HepG2 (cell line): Measurements from ENCODE around the gene PANK4. TPM values are rescaled to one million over a fixed set of nuclear protein-coding genes. Genes with fewer than 3 reads are reported as not detected.

ENCODE experiments used
- ATAC-seq: fragments of 200-7000 bp; cut with Tn5 transposase; 3 replicates; pipeline ENCODE4 v1.9.1; 2020; ENCODE audit warnings: mild to moderate bottlenecking, moderate library complexity
- BruUV-seq: library from RNA; stranded (reverse); fragments of 400-500 nt; replicated peaks from 2 replicates; lab custom pipeline; 2021; lab: Mats Ljungman, UMichigan
- CTCF ChIA-PET: fragments of 300-600 bp; formaldehyde crosslinking; extraction: SDS; loops from one replicate; lab custom pipeline; 2021; ENCODE audit warnings: low total read pairs, inconsistent platforms, low intra/inter-chr PET ratio; lab: Yijun Ruan, JAX
- POLR2A ChIA-PET: fragments of 350-600 bp; sonication (Branson Sonifier 250); formaldehyde crosslinking; loops from one replicate; lab custom pipeline; 2020; ENCODE audit warnings: antibody characterized with exemption, inconsistent platforms; lab: Yijun Ruan, JAX
- DNase-seq: peaks from one replicate; pipeline ENCODE4 v3.0.0-alpha.2; 2015; ENCODE audit warnings: low spot score
- FAIRE-seq: peaks from 3 replicates; lab custom pipeline; 2011; peaks lifted over from hg19 to GRCh38; lab: Jason Lieb, UNC
- H2AFZ ChIP-seq: one replicate; pipeline ENCODE4 v1.6.1; 2011; ENCODE audit warnings: low read length, inconsistent platforms
- H3K27ac ChIP-seq: fragments of 300-600 bp; 3 replicates; pipeline ENCODE4 v1.8.0; 2011; ENCODE audit warnings: mixed run types, mild to moderate bottlenecking, mixed read lengths, low read length, inconsistent platforms; ENCODE audit not compliant: insufficient read depth; ENCODE audit errors: extremely low read length
- H3K27me3 ChIP-seq, 2 experiments: fragments of 200-600 bp in 1 of 2; 2 replicates in 1 of 2; 3 replicates in 1 of 2; pipeline versions ENCODE4 v1.6.0 to v1.8.0; 2011; ENCODE audit warnings: low read length in 2 of 2, mild to moderate bottlenecking in 2 of 2, moderate library complexity in 2 of 2, inconsistent platforms in 1 of 2; ENCODE audit not compliant: insufficient read depth in 2 of 2, control insufficient read depth in 1 of 2
- H3K36me3 ChIP-seq, 2 experiments: fragments of 200-600 bp in 1 of 2; replicated peaks in 1 of 2; 2 replicates in 1 of 2; 3 replicates in 1 of 2; pipeline versions ENCODE4 v1.5.1 to v1.8.0; 2011; ENCODE audit warnings: low read length in 2 of 2, inconsistent platforms in 1 of 2; ENCODE audit not compliant: insufficient read depth in 2 of 2, control insufficient read depth in 1 of 2
- H3K4me1 ChIP-seq: 2 replicates; pipeline ENCODE4 v1.5.1; 2012; ENCODE audit warnings: low read length, inconsistent platforms; ENCODE audit not compliant: insufficient read depth
- H3K4me2 ChIP-seq: 2 replicates; pipeline ENCODE4 v1.6.0; 2011; ENCODE audit warnings: low read depth, low read length, inconsistent platforms
- H3K4me3 ChIP-seq, 3 experiments: fragments of 200-600 bp in 1 of 3; sonication (generic), shearing (Covaris generic) in 1 of 3; replicated peaks in 1 of 3; 2 replicates each; pipeline ENCODE4 v1.5.1; 2011 to 2016; ENCODE audit warnings: low read length in 3 of 3, inconsistent platforms in 2 of 3, low read depth in 2 of 3, mild to moderate bottlenecking in 2 of 3, control low read depth in 1 of 3, mixed read lengths in 1 of 3; ENCODE audit not compliant: insufficient read depth in 1 of 3
- H3K79me2 ChIP-seq: one replicate; pipeline ENCODE4 v1.6.1; 2011; ENCODE audit warnings: low read length, inconsistent platforms; ENCODE audit not compliant: insufficient read depth
- H3K9ac ChIP-seq: 2 replicates; pipeline ENCODE4 v1.6.0; 2011; ENCODE audit warnings: mild to moderate bottlenecking, low read depth, low read length, inconsistent platforms; ENCODE audit not compliant: insufficient read depth
- H3K9me3 ChIP-seq: 2 replicates; pipeline ENCODE4 v1.5.1; 2012; ENCODE audit warnings: mild to moderate bottlenecking, low read length
- H4K20me1 ChIP-seq: 2 replicates; pipeline ENCODE4 v1.6.0; 2011; ENCODE audit warnings: inconsistent platforms, mild to moderate bottlenecking, low read length, moderate library complexity; ENCODE audit not compliant: insufficient read depth
- CREB1 ChIP-seq, 2 experiments: fragments of 450-650 bp in 1 of 2; IDR thresholded peaks; 2 replicates each; pipeline ENCODE4 v1.6.1; 2016 to 2017; ENCODE audit warnings: control low read depth in 1 of 2, mild to moderate bottlenecking in 1 of 2, missing compliant biosample characterization in 1 of 2, missing genetic modification characterization in 1 of 2
- PHF20 ChIP-seq: sonication (generic); formaldehyde crosslinking; IDR thresholded peaks from 2 replicates; pipeline ENCODE4 v1.5.0; 2020; ENCODE audit warnings: mild to moderate bottlenecking, missing genetic modification reagents
- RAD51 ChIP-seq: fragments of 450-650 bp; IDR thresholded peaks from 2 replicates; pipeline ENCODE4 v1.6.1; 2016; ENCODE audit warnings: borderline replicate concordance
- SMAD1 ChIP-seq: sonication (generic); formaldehyde crosslinking; IDR thresholded peaks from 2 replicates; pipeline ENCODE4 v1.4.0; 2020; ENCODE audit warnings: missing genetic modification reagents, low read depth, mild to moderate bottlenecking, borderline replicate concordance
- ZNF382 ChIP-seq: sonication (generic); formaldehyde crosslinking; IDR thresholded peaks from 2 replicates; pipeline ENCODE4 v1.5.0; 2020; ENCODE audit warnings: missing genetic modification reagents, mild to moderate bottlenecking, borderline replicate concordance
- ZNF577 ChIP-seq: sonication (generic); formaldehyde crosslinking; IDR thresholded peaks from 2 replicates; pipeline ENCODE4 v1.4.0; 2020; ENCODE audit warnings: mild to moderate bottlenecking, low read depth, missing genetic modification reagents, borderline replicate concordance
- ZNF7 ChIP-seq: IDR thresholded peaks from 2 replicates; pipeline ENCODE4 v1.6.1; 2016; ENCODE audit warnings: missing biosample characterization, missing genetic modification reagents
- ZNF766 ChIP-seq: sonication (generic); formaldehyde crosslinking; IDR thresholded peaks from 2 replicates; pipeline ENCODE4 v1.5.0; 2020; ENCODE audit warnings: missing genetic modification reagents, borderline replicate concordance
- WGBS: methylation state at CpG from one replicate; pipeline ENCODE4 v1.1.6; 2017; ENCODE audit warnings: low lambda C conversion rate; 5-methylcytosine and 5-hydroxymethylcytosine counted together
- in situ Hi-C: cut with HindIII; loops from 2 replicates; pipeline ENCODE4 v1.10.0; 2017; ENCODE audit warnings: low pct_unique_long_range_greater_than_20kb; ENCODE audit not compliant: extremely low pct_ligation_motif_present
- intact Hi-C: fragments of 100-400 bp; cut with micrococcal nuclease; formaldehyde crosslinking; loops from one replicate; pipeline ENCODE4 v1.10.0; 2022; ENCODE audit not compliant: unreplicated experiment
- polyA plus RNA-seq, 8 experiments: library from polyadenylated mRNA; depleted of rRNA in 3 of 8; stranded (reverse) in 7 of 8; unstranded in 1 of 8; fragments of >200 nt; fragmentation: Illumina TruSeq in 4 of 8; extraction: Trizol in 4 of 8; gene quantifications; 2 replicates each; pipeline versions ENCODE4 v1.2.1 to v1.2.3, GENCODE V29; 2011 to 2016; ENCODE audit warnings: low read depth in 4 of 8, missing spikeins in 1 of 8, mixed read lengths in 1 of 8; ENCODE audit not compliant: insufficient read depth in 1 of 8
- total RNA-seq, 5 experiments: library from RNA; depleted of rRNA; stranded (reverse); fragments of >200 nt; fragmentation: Illumina TruSeq; extraction: Trizol; gene quantifications; 2 replicates each; pipeline ENCODE4 v1.2.3, GENCODE V29; 2016; ENCODE audit warnings: low read depth in 1 of 5
- TF ChIP-seq, protein P1 (sequence below): sonication (generic); formaldehyde crosslinking; IDR thresholded peaks from 2 replicates; pipeline ENCODE4 v1.9.0; 2021; ENCODE audit warnings: missing genetic modification reagents, borderline replicate concordance
- TF ChIP-seq, protein P2 (sequence below), 2 experiments: IDR thresholded peaks; 2 replicates each; pipeline ENCODE4 v1.6.1; 2011 to 2012; ENCODE audit warnings: low read length in 2 of 2, borderline replicate concordance in 1 of 2, low read depth in 1 of 2, mild to moderate bottlenecking in 1 of 2, moderate library complexity in 1 of 2
- TF ChIP-seq, protein P3 (sequence below), 2 experiments: sonication (generic) in 1 of 2; formaldehyde crosslinking in 1 of 2; IDR thresholded peaks; 2 replicates each; pipeline versions ENCODE4 v1.5.1 to v1.6.1; 2011 to 2020; ENCODE audit warnings: borderline replicate concordance in 1 of 2, low read depth in 1 of 2, low read length in 1 of 2, mild to moderate bottlenecking in 1 of 2, missing genetic modification reagents in 1 of 2, moderate library complexity in 1 of 2

The PANK4 gene
- total and polyA plus RNA-seq, 2 of the 13 experiments (the other 11 are each of a cell fraction or from before 2014, with no cell fraction given) = 17.4 to 19.3 TPM

GRCh38 chr1:2488688-2489087 lies 37.7 kb downstream of the PANK4 start (continued):
- TF ChIP-seq, protein P1, sequence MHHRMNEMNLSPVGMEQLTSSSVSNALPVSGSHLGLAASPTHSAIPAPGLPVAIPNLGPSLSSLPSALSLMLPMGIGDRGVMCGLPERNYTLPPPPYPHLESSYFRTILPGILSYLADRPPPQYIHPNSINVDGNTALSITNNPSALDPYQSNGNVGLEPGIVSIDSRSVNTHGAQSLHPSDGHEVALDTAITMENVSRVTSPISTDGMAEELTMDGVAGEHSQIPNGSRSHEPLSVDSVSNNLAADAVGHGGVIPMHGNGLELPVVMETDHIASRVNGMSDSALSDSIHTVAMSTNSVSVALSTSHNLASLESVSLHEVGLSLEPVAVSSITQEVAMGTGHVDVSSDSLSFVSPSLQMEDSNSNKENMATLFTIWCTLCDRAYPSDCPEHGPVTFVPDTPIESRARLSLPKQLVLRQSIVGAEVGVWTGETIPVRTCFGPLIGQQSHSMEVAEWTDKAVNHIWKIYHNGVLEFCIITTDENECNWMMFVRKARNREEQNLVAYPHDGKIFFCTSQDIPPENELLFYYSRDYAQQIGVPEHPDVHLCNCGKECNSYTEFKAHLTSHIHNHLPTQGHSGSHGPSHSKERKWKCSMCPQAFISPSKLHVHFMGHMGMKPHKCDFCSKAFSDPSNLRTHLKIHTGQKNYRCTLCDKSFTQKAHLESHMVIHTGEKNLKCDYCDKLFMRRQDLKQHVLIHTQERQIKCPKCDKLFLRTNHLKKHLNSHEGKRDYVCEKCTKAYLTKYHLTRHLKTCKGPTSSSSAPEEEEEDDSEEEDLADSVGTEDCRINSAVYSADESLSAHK (CRISPR knock-in tag) = no peak
- no peak for TF ChIP-seq PHF20 (CRISPR knock-in tag)
- TF ChIP-seq ZNF7 = no peak
- no peak for TF ChIP-seq ZNF577 (CRISPR knock-in tag)
- TF ChIP-seq, protein P2, sequence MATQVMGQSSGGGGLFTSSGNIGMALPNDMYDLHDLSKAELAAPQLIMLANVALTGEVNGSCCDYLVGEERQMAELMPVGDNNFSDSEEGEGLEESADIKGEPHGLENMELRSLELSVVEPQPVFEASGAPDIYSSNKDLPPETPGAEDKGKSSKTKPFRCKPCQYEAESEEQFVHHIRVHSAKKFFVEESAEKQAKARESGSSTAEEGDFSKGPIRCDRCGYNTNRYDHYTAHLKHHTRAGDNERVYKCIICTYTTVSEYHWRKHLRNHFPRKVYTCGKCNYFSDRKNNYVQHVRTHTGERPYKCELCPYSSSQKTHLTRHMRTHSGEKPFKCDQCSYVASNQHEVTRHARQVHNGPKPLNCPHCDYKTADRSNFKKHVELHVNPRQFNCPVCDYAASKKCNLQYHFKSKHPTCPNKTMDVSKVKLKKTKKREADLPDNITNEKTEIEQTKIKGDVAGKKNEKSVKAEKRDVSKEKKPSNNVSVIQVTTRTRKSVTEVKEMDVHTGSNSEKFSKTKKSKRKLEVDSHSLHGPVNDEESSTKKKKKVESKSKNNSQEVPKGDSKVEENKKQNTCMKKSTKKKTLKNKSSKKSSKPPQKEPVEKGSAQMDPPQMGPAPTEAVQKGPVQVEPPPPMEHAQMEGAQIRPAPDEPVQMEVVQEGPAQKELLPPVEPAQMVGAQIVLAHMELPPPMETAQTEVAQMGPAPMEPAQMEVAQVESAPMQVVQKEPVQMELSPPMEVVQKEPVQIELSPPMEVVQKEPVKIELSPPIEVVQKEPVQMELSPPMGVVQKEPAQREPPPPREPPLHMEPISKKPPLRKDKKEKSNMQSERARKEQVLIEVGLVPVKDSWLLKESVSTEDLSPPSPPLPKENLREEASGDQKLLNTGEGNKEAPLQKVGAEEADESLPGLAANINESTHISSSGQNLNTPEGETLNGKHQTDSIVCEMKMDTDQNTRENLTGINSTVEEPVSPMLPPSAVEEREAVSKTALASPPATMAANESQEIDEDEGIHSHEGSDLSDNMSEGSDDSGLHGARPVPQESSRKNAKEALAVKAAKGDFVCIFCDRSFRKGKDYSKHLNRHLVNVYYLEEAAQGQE (IDR thresholded peaks at IDR 0.05; ENCODE audit: borderline replicate concordance in 1 of 2, low read depth in 1 of 2, low read length in 2 of 2) = no peak

GRCh38 chr1:2486558-2486957 lies 39.8 kb downstream of the PANK4 start:
- H3K36me3 ChIP-seq = no peaks in the 10 kb centered on the region
- H3K27ac ChIP-seq = no peak overlapping the region
- H3K27me3 ChIP-seq = peaks cover 15 to 22% of the 10 kb centered on the region in 2 experiments; a peak in 4 of 5 replicates
- BruUV-seq = no TSS peak
- FAIRE-seq = no peak
- TF ChIP-seq RAD51 (peak; percentile 66; the same call in 1 of the 2 replicates), ZNF766 (CRISPR knock-in tag) (no peak), SMAD1 (CRISPR knock-in tag) (no peak), CREB1 (IDR thresholded peaks at IDR 0.05) (0 out of 2 replicates have a peak, but pooled peaks have one; percentile 14), CREB1 (CRISPR knock-in tag; IDR thresholded peaks at IDR 0.05) (no peak), ZNF382 (CRISPR knock-in tag) (no peak)
- TF ChIP-seq, protein P3, sequence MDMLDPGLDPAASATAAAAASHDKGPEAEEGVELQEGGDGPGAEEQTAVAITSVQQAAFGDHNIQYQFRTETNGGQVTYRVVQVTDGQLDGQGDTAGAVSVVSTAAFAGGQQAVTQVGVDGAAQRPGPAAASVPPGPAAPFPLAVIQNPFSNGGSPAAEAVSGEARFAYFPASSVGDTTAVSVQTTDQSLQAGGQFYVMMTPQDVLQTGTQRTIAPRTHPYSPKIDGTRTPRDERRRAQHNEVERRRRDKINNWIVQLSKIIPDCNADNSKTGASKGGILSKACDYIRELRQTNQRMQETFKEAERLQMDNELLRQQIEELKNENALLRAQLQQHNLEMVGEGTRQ (IDR thresholded peaks at IDR 0.05; ENCODE audit: low read depth, low read length) = peak; percentile 43; the same call in 1 of the 2 replicates
- TF ChIP-seq, protein P3 (CRISPR knock-in tag; IDR thresholded peaks at IDR 0.05; ENCODE audit: borderline replicate concordance) = no peak
- in situ Hi-C loops = no loop called here
- WGBS = no CpG with 5 or more reads among the region's 9 CpGs
- no peak overlapping the region for H3K4me3 ChIP-seq
- H3K4me2 ChIP-seq = no peak overlapping the region
- intact Hi-C loops = no loop called here
- CTCF ChIA-PET = no interaction called here
- H2AFZ ChIP-seq = no peak overlapping the region
- no peak overlapping the region for H3K9ac ChIP-seq
- no peaks in the 10 kb centered on the region for H3K4me1 ChIP-seq
- POLR2A ChIA-PET = no interaction called here
- no peaks in the 10 kb centered on the region for H3K79me2 ChIP-seq
- ATAC-seq = no peak
- peaks cover 8% of the 10 kb centered on the region; the same call in 1 of the 2 replicates for H3K9me3 ChIP-seq
- no peaks in the 10 kb centered on the region for H4K20me1 ChIP-seq
- DNase-seq = no peak
